Endothelial cell (in vitro differentiated cells): ENCODE measurements around the gene RBMY1D. TPM values are rescaled to one million over a fixed set of nuclear protein-coding genes. Genes with fewer than 3 reads are reported as not detected.

ENCODE experiments used
- DNase-seq: peaks from one replicate; pipeline ENCODE4 v3.0.0; 2021; ENCODE audit warnings: low spot score
- H3K27ac Mint-ChIP-seq: one replicate; pipeline ENCODE4 v1.8.0; 2021; ENCODE audit warnings: mixed read lengths, inconsistent platforms; ENCODE audit not compliant: unreplicated experiment
- H3K27me3 Mint-ChIP-seq: one replicate; pipeline ENCODE4 v1.8.0; 2021; ENCODE audit warnings: mild to moderate bottlenecking, moderate library complexity, mixed read lengths, inconsistent platforms; ENCODE audit not compliant: unreplicated experiment
- H3K36me3 Mint-ChIP-seq: one replicate; pipeline ENCODE4 v1.8.0; 2021; ENCODE audit warnings: mild to moderate bottlenecking, low read depth, mixed read lengths, inconsistent platforms; ENCODE audit not compliant: unreplicated experiment
- H3K4me1 Mint-ChIP-seq: one replicate; pipeline ENCODE4 v1.8.0; 2021; ENCODE audit warnings: mild to moderate bottlenecking, mixed read lengths, inconsistent platforms; ENCODE audit not compliant: unreplicated experiment
- H3K4me3 Mint-ChIP-seq: one replicate; pipeline ENCODE4 v1.8.0; 2021; ENCODE audit warnings: mild to moderate bottlenecking, mixed read lengths, inconsistent platforms; ENCODE audit not compliant: unreplicated experiment
- H3K9me3 Mint-ChIP-seq: one replicate; pipeline ENCODE4 v1.8.0; 2021; ENCODE audit warnings: mixed read lengths, inconsistent platforms; ENCODE audit not compliant: unreplicated experiment
- total RNA-seq: library from RNA; stranded (reverse); fragmentation: NEBNext Ultra II Directional; extraction: Animal tissue kit (Norgen Biotek cat#: 25700); gene quantifications from one replicate; pipeline ENCODE4 v1.2.1, GENCODE V29; 2021; ENCODE audit not compliant: unreplicated experiment
- TF ChIP-seq, protein P1 (sequence below): fragments of 200-600 bp; sonication (generic); IDR thresholded peaks from one replicate; pipeline ENCODE4 v1.5.0; 2021; ENCODE audit warnings: antibody characterized with exemption; ENCODE audit not compliant: unreplicated experiment

The RBMY1D gene
- total RNA-seq, 1 donor from 2014 or later: not detected

DNA sequence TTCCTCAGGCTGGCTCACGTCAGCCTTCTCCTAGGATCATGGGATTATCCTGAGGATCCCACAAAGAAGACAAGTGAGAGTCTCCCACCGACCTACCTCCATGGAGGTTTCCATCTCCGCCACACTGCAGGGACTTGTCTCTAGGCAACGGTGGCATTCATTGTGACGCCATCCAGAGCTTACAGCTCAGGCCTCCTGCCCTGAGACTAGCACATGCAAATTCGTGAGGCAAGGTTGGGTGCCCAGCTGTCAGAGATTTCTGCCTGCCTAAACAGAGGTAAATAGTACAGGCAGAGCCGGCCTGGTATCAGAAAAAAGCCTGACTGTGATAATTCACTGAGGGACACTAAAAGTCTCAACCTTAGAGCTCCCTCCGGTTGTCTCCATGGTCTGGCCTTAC lies 58.0 kb downstream of the RBMY1D start:
- DNase-seq: no peak
- H3K9me3 Mint-ChIP-seq: no peaks in the 10 kb centered on the region
- H3K27me3 Mint-ChIP-seq: peaks cover 2% of the 10 kb centered on the region
- H3K36me3 Mint-ChIP-seq: no peaks in the 10 kb centered on the region
- TF ChIP-seq, protein P1, sequence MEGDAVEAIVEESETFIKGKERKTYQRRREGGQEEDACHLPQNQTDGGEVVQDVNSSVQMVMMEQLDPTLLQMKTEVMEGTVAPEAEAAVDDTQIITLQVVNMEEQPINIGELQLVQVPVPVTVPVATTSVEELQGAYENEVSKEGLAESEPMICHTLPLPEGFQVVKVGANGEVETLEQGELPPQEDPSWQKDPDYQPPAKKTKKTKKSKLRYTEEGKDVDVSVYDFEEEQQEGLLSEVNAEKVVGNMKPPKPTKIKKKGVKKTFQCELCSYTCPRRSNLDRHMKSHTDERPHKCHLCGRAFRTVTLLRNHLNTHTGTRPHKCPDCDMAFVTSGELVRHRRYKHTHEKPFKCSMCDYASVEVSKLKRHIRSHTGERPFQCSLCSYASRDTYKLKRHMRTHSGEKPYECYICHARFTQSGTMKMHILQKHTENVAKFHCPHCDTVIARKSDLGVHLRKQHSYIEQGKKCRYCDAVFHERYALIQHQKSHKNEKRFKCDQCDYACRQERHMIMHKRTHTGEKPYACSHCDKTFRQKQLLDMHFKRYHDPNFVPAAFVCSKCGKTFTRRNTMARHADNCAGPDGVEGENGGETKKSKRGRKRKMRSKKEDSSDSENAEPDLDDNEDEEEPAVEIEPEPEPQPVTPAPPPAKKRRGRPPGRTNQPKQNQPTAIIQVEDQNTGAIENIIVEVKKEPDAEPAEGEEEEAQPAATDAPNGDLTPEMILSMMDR: no peak
- H3K27ac Mint-ChIP-seq: no peak overlapping the region
- no peaks in the 10 kb centered on the region for H3K4me1 Mint-ChIP-seq
- H3K4me3 Mint-ChIP-seq: no peak overlapping the region

DNA sequence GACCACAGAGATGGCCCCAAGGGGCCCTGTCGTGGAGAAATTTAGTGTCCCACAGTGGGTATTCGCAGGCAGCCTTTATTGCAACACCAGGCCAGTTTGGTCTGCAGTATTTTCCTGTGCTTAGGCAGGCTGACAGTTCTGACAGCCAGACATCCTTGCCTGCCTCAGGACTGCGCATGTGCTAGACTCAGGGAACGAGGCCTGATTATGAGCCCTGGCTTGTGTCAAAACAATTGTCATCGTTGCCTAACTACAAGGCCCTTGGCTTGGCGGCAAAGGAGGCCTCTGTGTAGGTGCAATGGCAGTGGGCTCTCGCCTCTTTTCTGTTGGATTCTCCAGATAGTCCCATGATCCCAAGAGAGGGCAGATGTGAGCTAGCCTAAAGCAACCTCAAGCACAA lies 59.3 kb downstream of the RBMY1D start:
- DNase-seq: no peak
- H3K4me3 Mint-ChIP-seq: no peak overlapping the region
- H3K36me3 Mint-ChIP-seq: no peaks in the 10 kb centered on the region
- peaks cover 2% of the 10 kb centered on the region for H3K27me3 Mint-ChIP-seq
- H3K9me3 Mint-ChIP-seq: no peaks in the 10 kb centered on the region
- H3K4me1 Mint-ChIP-seq: no peaks in the 10 kb centered on the region
- no peak overlapping the region for H3K27ac Mint-ChIP-seq
- TF ChIP-seq, protein P1: no peak

Other genes with a start within 250 kb of the RBMY1D start
- not detected for gene RBMY1E, start 23.5 kb upstream of the RBMY1D start, total RNA-seq